Ovary (tissue), 3 donors: ENCODE results near the gene OR1D5.
"Not testable (repeated sequence)": the region's sequence is repeated elsewhere in the genome, so short reads cannot be mapped to it uniquely, and the experiment has no call there.

Experiments
- CTCF ChIP-seq, 3 donors: fragments of 450-650 bp in 2 of 3; fragments of 200-600 bp in 1 of 3; IDR thresholded peaks; one replicate each; pipeline versions ENCODE4 v1.5.1 to v1.8.0; 2016 to 2022; ENCODE audit warnings: antibody characterized with exemption in 3 of 3, mild to moderate bottlenecking in 1 of 3
- EP300 ChIP-seq: sonication (generic); formaldehyde crosslinking; IDR thresholded peaks from one replicate; pipeline ENCODE4 v1.6.1; 2017; ENCODE audit warnings: antibody characterized with exemption
- donor health status: DM: no; HTN: no; CAD: no.

DNA sequence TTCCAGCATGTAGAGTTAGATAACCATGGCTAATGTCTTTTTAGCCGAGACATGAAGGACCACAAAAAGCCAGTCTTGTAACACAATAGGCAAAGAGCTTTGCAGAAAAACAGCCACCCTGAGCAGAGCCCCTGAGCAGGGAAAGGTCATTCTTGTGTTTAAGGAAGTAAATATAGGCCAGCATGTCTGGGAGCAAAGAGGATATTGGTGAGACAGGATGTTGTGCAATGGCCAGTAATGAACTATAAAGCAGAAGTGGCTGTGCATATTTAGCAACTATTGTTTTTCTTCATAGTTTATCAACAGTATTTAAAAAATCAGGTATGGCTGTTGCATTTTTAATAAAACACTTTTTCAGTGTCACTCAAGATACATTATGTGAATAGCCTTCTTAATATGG is 1.8 kb upstream of the OR1D5 start:
- not testable (repeated sequence) for TF ChIP-seq CTCF (IDR thresholded peaks at IDR 0.05); EP300
